HG02884 (cell line): ENCODE measurements around the gene RIIAD1.
"Not testable (repeated sequence)": the region's sequence is repeated elsewhere in the genome, so short reads cannot be mapped to it uniquely, and the experiment has no call there.

Source experiments
- ATAC-seq: cut with Tn5 transposase; IDR thresholded peaks from one replicate; pipeline ENCODE4 v1.9.1; 2021; ENCODE audit warnings: mild to moderate bottlenecking, moderate library complexity; ENCODE audit not compliant: unreplicated experiment

RIIAD1 gene

GRCh38 chr1:151720974-151721787 is at the start of gene RIIAD1:
Gene RIIAD1, plus strand, starts transcription at chr1:151721522. Its CDS starts 15 bp downstream, at chr1:151721537.
- ATAC-seq = no peak

- ATAC-seq = no peak
Measured at GRCh38 chr1:151673407-151673806, 47.9 kb upstream of the RIIAD1 start.

GRCh38 chr1:151680391-151680790 is 40.9 kb upstream of the RIIAD1 start:
- ATAC-seq = no peak

- ATAC-seq = no peak
Measured at GRCh38 chr1:151680826-151681225, 40.5 kb upstream of the RIIAD1 start.

GRCh38 chr1:151681923-151682322 is 39.4 kb upstream of the RIIAD1 start:
- ATAC-seq = no peak

- not testable (repeated sequence) for ATAC-seq
Measured at GRCh38 chr1:151682901-151683300, 38.4 kb upstream of the RIIAD1 start.

GRCh38 chr1:151684128-151684527 is 37.2 kb upstream of the RIIAD1 start:
- ATAC-seq = no peak

GRCh38 chr1:151686561-151686960 is 34.8 kb upstream of the RIIAD1 start:
- no peak for ATAC-seq

GRCh38 chr1:151689494-151689893 is 31.8 kb upstream of the RIIAD1 start:
- no peak for ATAC-seq

GRCh38 chr1:151692226-151692625 is 29.1 kb upstream of the RIIAD1 start:
- no peak for ATAC-seq

- ATAC-seq = no peak
Measured at GRCh38 chr1:151693057-151693651, 28.2 kb upstream of the RIIAD1 start.

GRCh38 chr1:151701515-151701914 is 19.8 kb upstream of the RIIAD1 start:
- no peak for ATAC-seq

- no peak for ATAC-seq
Measured at GRCh38 chr1:151702936-151703335, 18.4 kb upstream of the RIIAD1 start.

- ATAC-seq = no peak
Measured at GRCh38 chr1:151703813-151704212, 17.5 kb upstream of the RIIAD1 start.

- no peak for ATAC-seq
Measured at GRCh38 chr1:151704246-151704645, 17.1 kb upstream of the RIIAD1 start.

GRCh38 chr1:151705146-151705545 is 16.2 kb upstream of the RIIAD1 start:
- no peak for ATAC-seq

- no peak for ATAC-seq
Measured at GRCh38 chr1:151705753-151706463, 15.4 kb upstream of the RIIAD1 start.

- ATAC-seq = no peak
Measured at GRCh38 chr1:151706464-151707415, 14.6 kb upstream of the RIIAD1 start.

- ATAC-seq = no peak
Measured at GRCh38 chr1:151707541-151708065, 13.7 kb upstream of the RIIAD1 start.

GRCh38 chr1:151708891-151709290 is 12.4 kb upstream of the RIIAD1 start:
- ATAC-seq = no peak
